Hematopoietic multipotent progenitor cell treated with erythropoietin and hydrocortisone succinate and interleukin-3 and kit ligand, for 4 days (in vitro differentiated cells): Measurements from ENCODE around the gene PRRT1.
A peak's percentile ranks its signal among the peaks of the same experiment; 100 is the strongest.
"Not testable (repeated sequence)": the region's sequence is repeated elsewhere in the genome, so short reads cannot be mapped to it uniquely, and the experiment has no call there.

Experiments
- DNase-seq: peaks from one replicate; pipeline ENCODE4 v3.0.0-alpha.2; 2015

Gene PRRT1

GRCh38 chr6:32115623-32116022 lies 36.1 kb downstream of the PRRT1 start:
- DNase-seq = no peak

- DNase-seq = no peak
These were observed 36.9 kb downstream of the PRRT1 start for GRCh38 chr6:32114796-32115195.

DNA sequence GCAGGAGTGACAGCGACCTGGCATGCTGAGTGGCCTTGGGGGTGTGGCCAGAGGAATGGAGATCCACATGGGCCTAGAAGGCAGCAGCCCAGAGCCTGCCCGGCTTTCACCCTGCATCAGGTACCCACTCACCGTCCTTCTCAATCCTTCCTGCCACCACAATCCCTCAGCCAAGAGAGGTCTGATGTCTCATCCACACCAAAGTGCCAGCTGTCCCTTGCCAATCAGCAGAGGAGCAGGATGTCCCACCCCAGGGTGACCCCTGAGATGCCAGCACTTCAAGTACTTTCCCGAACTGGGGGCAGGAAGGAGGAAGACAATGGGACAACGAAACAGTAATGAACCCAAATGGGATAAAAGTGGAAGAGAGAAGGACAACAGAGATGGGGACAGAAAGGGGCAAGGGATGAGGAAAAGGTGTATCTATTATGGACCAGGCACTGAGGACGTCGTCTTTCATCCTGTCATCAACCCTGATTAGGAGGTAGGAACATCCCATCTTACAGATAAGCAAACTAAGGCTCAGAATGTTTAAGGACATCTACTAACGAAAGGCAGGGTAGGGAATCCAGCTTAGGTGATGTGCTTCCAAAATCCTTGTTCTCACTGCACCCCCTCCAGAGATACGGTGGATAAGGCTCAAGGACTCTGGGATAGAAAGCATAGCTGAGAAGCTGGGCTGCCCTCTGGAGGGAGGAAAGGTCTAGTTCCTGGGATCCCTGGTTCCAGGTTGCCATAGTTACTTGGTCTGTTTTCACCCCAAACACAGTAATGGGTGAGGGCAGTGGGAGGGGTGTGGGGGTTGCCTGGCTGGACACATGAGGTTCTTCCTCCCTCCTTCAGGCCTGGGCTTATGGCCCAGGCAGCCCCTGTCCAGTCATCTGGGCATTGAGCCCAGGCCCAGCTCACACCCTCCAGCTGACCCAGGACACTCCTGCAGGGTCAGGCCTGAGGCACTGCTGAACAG lies 38.1 kb downstream of the PRRT1 start:
- DNase-seq = no peak

GRCh38 chr6:32112431-32112980 lies 39.2 kb downstream of the PRRT1 start:
- DNase-seq = no peak

DNA sequence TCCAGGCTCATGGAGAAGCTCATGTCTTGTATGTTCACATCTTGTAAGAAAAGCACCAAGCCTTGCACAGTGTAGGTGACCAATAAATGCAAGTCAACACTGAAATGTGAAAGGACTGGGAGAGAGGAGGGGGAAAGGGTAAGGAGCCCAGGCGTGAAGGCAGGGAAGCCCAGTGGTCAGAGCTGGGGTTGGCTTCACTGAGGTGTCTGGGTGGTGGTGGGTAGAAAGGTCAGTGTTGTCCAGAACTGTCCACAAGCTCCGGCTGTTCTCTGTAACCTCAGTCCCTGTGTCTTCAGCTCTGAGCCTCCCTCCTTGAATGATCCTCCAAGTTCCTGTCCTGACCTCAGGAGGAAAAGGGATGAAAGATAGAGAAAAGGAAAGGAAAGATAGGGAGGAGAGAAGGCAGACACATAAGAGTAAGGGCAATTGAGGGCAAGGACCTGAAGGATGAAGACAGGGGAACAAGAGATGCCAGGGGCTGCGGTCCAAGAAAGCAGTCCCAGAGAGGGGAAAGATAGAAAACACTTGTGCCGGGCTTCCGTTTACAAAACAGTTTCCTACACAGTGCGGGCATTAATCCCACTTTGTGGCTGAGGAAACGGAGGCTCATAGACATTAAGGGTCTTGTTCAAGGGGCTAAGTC lies 40.2 kb downstream of the PRRT1 start:
- DNase-seq = no peak

DNA sequence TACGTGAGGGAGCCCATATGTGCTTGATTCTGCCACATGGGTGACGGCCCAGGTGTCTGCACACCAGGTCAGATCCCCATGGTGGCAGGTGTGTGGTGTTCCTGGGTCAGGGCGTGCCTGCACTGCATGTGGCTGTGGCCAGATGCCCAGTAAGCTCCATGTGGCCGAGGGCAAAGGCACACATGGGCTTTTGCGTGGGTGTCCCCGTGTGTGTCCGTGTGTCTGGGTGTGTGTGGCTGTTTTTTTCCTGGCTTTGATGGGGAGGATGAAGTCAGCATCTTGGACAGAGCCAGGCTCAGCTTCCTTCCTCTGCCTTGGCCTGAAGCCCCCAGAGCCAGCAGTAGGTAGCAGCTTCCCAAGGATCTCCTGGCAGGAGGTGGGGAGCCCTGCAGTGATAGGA lies 41.1 kb downstream of the PRRT1 start:
- DNase-seq = no peak

GRCh38 chr6:32109765-32110160 lies 42.0 kb downstream of the PRRT1 start:
- DNase-seq = no peak

GRCh38 chr6:32109114-32109764 lies 42.5 kb downstream of the PRRT1 start, which contains the start of gene TNXB:
Gene TNXB, minus strand, starts transcription at chr6:32109338. Its CDS starts 11,140 bp downstream, at chr6:32098198.
- DNase-seq = peak; percentile 46

- DNase-seq = no peak
These were observed 43.0 kb downstream of the PRRT1 start for GRCh38 chr6:32108727-32109113.

DNA sequence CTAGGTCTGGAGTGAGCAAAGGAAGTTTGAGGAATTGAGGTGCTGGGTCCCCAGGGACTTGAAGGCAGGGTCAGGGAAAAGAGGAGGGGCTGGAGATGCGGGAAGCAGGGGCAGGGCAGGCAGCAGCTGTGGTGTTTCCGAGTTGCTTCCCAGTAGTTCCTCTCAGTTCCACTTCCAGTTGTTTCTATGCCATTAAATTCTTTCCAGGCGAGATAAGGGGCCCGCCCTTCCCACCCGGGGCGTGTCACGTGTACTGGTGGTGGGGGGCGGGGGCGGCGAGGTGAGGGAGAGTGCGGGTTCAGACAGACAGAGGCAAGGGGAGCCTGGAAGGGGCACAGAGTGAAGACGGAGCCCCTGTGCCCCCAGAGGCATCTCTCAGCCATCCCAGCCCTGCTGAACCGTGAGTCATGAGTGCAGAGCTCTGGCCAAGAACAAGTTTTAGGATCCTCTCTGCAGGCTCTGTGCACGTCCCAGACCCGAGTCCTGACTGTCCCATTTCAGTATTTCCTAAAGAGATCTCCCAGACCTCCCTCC lies 43.6 kb downstream of the PRRT1 start:
- DNase-seq = peak; percentile 50

DNA sequence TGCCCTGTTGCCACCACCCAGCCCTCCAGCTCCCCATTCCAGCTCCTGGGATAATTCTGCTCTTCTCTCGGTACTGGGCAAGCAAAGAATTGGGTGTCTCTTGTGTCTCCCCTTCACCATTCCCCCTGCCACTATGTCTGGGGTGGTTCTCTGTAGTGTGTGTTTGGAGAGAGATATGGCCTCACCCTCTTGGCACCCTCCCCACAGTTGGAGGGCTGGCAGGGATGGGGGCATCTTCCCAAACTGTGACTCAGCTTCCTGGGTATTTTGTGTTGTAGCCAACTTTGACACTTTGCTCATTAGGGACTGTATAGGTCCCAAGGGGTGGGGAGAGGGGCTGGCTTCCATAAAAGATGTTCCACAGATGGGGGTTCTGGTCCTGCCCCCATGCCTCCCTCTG lies 44.3 kb downstream of the PRRT1 start:
- peak; percentile 64 for DNase-seq

DNA sequence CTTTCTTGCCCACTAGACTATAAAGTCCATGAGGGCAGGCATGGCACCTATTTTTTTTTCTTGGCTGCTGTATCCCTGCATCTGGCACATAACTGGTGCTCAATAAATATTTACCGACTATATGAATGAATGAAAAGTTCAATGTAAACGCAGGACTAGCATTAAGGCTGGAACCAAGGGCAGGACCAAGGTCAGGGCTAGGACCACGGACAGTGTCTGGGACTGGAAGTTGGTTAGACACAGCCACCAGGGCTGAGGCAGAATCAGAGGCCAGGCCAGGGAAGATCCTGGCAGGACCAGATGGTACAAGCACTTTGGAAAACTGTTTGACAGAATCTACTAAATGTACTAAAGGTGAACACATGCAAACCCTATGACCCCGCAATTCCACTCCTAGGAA lies 46.3 kb downstream of the PRRT1 start:
- DNase-seq = peak; percentile 62

DNA sequence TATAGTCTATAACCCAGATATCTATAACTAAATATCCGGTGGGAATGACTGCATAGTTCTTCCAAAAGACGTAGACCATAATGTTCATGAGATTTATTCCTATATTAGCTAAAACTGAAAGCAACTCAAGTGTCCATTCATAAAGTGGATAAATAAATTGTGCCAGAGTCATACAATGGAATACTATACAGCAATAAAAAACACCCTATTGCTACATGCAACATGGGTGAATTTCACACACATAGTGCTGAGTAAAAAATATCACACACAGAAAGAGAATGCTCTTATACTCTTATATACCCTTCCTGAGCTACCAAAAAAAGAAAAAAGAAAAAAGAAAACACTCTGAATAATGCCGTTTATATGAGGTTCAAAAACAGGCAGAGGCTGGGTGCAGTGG lies 49.5 kb downstream of the PRRT1 start:
- DNase-seq = no peak

- not testable (repeated sequence) for DNase-seq
These were observed 51.5 kb downstream of the PRRT1 start for GRCh38 chr6:32100251-32100650.
